Measurements from ENCODE around the gene TIMM10.
A peak's percentile ranks its signal among the peaks of the same experiment; 100 is the strongest.

Gene TIMM10

GRCh38 chr11:57482782-57483561 lies 47.6 kb downstream of the TIMM10 start:
- in situ Hi-C loops (cut with MboI; ENCODE audit: low pct_unique_long_range_greater_than_20kb, low sequenced_read_pairs, unreplicated experiment) = no loop called here
- peak; percentile 88 for DNase-seq (ENCODE audit: low spot score)
- peak; percentile 90 for TF ChIP-seq CTCF (IDR thresholded peaks at IDR 0.05; ENCODE audit: extremely low read depth, insufficient read depth, missing control alignments)

- in situ Hi-C loops (cut with MboI; ENCODE audit: low pct_unique_long_range_greater_than_20kb, low sequenced_read_pairs, unreplicated experiment) = no loop called here
- no peak for DNase-seq (ENCODE audit: low spot score)
- TF ChIP-seq CTCF (IDR thresholded peaks at IDR 0.05; ENCODE audit: extremely low read depth, insufficient read depth, missing control alignments) = no peak
Measured at GRCh38 chr11:57481915-57482781, 48.4 kb downstream of the TIMM10 start.

DNA sequence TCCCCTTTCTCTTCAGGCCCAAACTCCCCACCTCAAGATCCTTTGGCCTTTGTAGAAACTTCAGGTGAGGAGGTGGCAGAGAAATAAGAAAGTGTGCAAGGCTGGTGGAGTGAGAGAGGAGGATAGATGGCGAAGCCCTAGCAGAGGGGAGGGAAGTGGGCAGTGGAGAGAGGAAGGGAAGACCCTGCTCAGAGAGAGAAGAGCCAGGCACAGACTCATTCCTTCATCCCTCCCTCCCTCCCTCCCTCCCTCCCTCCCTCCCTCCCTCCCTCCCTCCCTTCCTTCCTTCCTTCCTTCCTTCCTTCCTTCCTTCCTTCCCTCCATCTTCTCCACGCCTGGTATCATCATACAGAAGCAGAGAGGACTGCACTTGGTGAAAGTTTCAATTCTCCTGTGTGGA lies 49.2 kb downstream of the TIMM10 start:
- TF ChIP-seq CTCF (IDR thresholded peaks at IDR 0.05; ENCODE audit: extremely low read depth, insufficient read depth, missing control alignments) = no peak
- in situ Hi-C loops (cut with MboI; ENCODE audit: low pct_unique_long_range_greater_than_20kb, low sequenced_read_pairs, unreplicated experiment) = no loop called here
- no peak for DNase-seq (ENCODE audit: low spot score)

DNA sequence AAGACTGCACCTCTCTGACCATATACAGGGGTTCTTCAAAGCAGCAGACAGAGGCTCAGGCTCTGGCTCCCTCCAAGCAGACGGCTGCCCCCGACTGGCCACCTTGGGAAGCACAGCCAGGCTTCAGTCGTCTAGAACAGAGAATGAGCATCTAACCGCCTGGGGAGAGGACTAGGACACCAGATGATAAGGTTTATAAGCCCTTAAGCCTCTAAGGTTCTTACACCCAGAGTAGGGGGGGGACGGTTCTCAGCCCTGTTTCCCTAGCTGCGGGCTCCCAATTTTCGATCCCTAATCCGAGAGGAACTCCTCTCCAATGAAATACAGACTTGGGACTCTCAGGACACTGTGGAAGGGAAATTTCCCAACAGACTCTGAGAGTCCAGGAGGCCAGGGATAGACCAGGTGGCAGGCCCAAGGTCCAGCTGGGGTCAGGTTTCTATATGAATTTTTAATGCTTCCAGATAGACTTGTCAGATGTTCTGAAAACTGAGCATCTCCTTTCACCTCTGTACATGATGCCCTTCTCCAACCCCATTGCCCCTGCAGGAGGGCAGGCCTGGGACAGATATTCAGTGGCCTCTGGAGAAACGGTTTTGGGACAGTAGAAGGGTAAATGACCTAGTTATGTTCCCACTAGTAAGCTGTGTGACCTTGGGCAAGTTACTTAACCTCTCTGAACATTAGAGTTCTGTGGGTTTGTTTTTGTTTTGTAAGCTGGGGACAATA lies 50.0 kb downstream of the TIMM10 start:
- DNase-seq (ENCODE audit: low spot score) = peak; percentile 87
- in situ Hi-C loops (cut with MboI; ENCODE audit: low pct_unique_long_range_greater_than_20kb, low sequenced_read_pairs, unreplicated experiment) = no loop called here
- peak; percentile 85 for TF ChIP-seq CTCF (IDR thresholded peaks at IDR 0.05; ENCODE audit: extremely low read depth, insufficient read depth, missing control alignments)

- in situ Hi-C loops (cut with MboI; ENCODE audit: low pct_unique_long_range_greater_than_20kb, low sequenced_read_pairs, unreplicated experiment) = no loop called here
- no peak for DNase-seq (ENCODE audit: low spot score)
- TF ChIP-seq CTCF (IDR thresholded peaks at IDR 0.05; ENCODE audit: extremely low read depth, insufficient read depth, missing control alignments) = no peak
Measured at GRCh38 chr11:57479911-57480310, 50.6 kb downstream of the TIMM10 start.

DNA sequence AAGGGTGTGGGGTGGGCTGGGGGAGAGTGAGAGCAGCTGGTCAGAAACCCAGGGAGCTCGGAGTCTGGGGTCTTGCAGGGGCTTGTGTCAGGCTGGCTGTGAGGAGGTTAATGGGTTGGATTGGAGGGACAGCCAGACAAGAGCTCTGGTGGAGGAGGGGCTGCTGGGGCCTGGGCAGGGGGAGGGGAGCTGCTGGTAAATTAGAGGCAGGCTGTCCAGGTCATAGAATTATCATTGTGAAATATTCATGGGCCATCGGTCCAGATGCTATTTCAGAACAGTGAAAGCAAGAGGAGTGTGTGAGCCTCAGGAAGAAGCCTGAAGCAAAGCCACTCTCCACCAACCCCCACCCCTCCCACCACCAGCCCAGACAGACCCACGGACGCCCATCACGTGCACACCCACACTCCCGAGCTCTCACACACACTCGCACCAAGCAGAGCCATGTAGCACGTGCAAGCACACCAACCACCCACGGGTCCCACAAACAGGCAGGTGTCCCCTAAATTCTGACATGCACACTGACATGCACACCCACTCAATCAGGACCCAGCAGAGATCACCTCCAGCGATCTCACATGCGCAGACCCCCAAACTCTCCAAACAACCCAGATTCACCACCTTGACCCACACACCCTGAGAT lies 51.4 kb downstream of the TIMM10 start:
- in situ Hi-C loops (cut with MboI; ENCODE audit: low pct_unique_long_range_greater_than_20kb, low sequenced_read_pairs, unreplicated experiment) = no loop called here
- DNase-seq (ENCODE audit: low spot score) = no peak
- no peak for TF ChIP-seq CTCF (IDR thresholded peaks at IDR 0.05; ENCODE audit: extremely low read depth, insufficient read depth, missing control alignments)

Measured in GM13977 (cell line).